GM12891 (cell line): ENCODE measurements around the gene KCNK17.

Experiments used
- DNase-seq: peaks from one replicate; pipeline ENCODE4 v3.0.0; 2011; ENCODE audit warnings: low spot score; ENCODE audit not compliant: insufficient read length
- FAIRE-seq: peaks from 2 replicates; lab custom pipeline; 2011; peaks lifted over from hg19 to GRCh38; lab: Jason Lieb, UNC
- PAX5 ChIP-seq: IDR thresholded peaks from 2 replicates; pipeline ENCODE4 v1.6.1; 2011; ENCODE audit warnings: low read length, moderate library complexity, mild to moderate bottlenecking; ENCODE audit not compliant: insufficient read depth, severe bottlenecking
- POLR2A ChIP-seq: IDR thresholded peaks from 2 replicates; pipeline ENCODE4 v1.6.1; 2011; ENCODE audit warnings: low read depth, low read length, control low read depth
- POLR2AphosphoS5 ChIP-seq: IDR thresholded peaks from 2 replicates; pipeline ENCODE4 v1.6.1; 2011; ENCODE audit warnings: low read depth, low read length, control low read depth
- POU2F2 ChIP-seq: IDR thresholded peaks from 2 replicates; pipeline ENCODE4 v1.6.1; 2011; ENCODE audit warnings: low read depth, mild to moderate bottlenecking, control low read depth, low read length, moderate library complexity
- SPI1 ChIP-seq: IDR thresholded peaks from 2 replicates; pipeline ENCODE4 v1.6.1; 2011; ENCODE audit warnings: low read depth, low read length, control low read depth
- TAF1 ChIP-seq: IDR thresholded peaks from 2 replicates; pipeline ENCODE4 v1.6.1; 2011; ENCODE audit warnings: low read depth, low read length, control low read depth

Gene KCNK17

DNA sequence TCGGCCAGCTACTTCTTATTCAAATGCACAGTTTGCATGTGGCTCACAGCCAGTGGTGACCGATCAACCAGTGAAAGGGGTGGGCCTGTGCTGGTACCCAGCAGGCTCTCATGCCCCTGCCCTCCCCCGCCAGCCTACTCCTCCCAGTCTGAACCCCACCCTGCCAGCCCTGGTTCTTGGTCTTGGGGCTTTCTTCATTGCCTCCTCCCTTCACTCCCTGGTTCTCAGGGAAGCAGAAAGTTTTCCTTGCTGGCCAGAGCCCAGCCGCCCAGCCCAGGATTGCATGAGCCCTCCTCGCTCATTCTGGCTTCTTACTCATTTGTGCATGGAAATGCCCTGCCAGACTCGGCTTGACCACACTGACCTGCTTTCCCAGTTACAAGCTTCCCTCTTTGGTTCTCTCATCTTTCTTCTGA lies 40.8 kb downstream of the KCNK17 start:
- DNase-seq (no peak), FAIRE-seq (no peak)
- TF ChIP-seq PAX5 (no peak), TAF1 (no peak), POLR2AphosphoS5 (no peak), POLR2A (no peak), POU2F2 (no peak), SPI1 (no peak)

DNA sequence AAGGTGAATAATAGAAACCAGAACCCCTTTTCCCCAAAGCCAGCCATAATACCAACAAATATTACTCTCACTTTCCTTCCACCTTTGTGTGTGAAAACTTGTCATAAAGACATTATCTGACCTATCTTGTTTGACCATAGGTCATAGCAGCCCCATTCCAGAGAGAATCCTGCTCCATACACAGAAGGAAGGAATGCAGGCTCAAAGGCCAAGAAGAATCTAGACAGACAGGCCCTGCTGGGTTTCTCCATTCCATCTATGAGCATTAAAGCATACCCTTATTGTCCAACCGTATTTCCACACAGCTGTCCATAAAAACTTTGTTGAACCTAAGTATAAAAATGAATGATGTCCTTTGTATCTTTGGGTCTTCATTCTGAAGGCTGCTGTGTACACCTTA lies 44.3 kb downstream of the KCNK17 start:
- TF ChIP-seq PAX5: no peak
- no peak for TF ChIP-seq POLR2A
- TF ChIP-seq SPI1: no peak
- no peak for TF ChIP-seq POU2F2
- TF ChIP-seq POLR2AphosphoS5: no peak
- TF ChIP-seq TAF1: no peak
- FAIRE-seq (no peak), DNase-seq (no peak)

DNA sequence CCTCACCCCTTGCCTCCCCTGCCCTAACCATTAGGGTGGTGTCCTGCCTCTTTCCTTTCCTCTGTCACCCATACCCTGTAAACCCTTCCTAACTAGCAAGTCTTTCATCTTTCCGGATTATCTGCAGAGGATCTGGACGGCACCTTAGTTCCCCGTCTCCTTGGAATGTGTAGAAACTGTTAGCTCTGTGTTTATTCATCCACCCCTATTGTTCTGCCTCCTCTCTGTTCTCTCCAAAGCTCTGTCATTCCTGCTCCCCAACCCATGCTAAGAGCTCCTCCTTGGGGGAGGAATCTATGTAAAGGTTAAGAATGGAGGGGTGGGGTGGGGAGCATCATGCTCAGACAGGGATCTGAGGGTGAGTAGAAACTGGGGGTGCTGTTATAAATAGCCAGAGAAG lies 45.5 kb downstream of the KCNK17 start:
- no peak for TF ChIP-seq SPI1
- no peak for TF ChIP-seq TAF1
- TF ChIP-seq POLR2A: no peak
- no peak for TF ChIP-seq POLR2AphosphoS5
- no peak for TF ChIP-seq POU2F2
- TF ChIP-seq PAX5: no peak
- DNase-seq (no peak), FAIRE-seq (no peak)

DNA sequence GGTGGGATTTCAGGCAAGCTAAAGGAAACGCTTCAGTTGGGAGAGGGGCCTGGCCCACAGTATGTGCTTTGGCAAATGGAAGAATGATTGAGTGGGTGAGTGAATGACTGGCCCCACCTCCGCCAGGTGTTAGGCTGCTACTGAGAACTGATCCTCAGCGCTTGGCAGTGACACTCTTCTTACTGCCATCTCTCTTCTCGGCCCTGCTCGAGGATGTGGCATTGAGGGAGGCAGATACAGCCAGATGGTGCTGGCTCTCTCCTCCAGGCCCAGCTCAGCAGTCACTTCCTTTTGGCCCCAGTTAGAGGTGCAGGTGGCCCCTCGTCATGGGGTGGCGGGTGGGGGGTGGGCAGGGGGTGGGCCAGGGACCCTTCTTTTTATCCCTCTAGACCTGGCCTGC lies 46.0 kb downstream of the KCNK17 start:
- no peak for TF ChIP-seq POU2F2
- TF ChIP-seq SPI1: no peak
- no peak for TF ChIP-seq POLR2A
- TF ChIP-seq TAF1: no peak
- no peak for TF ChIP-seq POLR2AphosphoS5
- TF ChIP-seq PAX5: no peak
- DNase-seq (no peak), FAIRE-seq (no peak)

DNA sequence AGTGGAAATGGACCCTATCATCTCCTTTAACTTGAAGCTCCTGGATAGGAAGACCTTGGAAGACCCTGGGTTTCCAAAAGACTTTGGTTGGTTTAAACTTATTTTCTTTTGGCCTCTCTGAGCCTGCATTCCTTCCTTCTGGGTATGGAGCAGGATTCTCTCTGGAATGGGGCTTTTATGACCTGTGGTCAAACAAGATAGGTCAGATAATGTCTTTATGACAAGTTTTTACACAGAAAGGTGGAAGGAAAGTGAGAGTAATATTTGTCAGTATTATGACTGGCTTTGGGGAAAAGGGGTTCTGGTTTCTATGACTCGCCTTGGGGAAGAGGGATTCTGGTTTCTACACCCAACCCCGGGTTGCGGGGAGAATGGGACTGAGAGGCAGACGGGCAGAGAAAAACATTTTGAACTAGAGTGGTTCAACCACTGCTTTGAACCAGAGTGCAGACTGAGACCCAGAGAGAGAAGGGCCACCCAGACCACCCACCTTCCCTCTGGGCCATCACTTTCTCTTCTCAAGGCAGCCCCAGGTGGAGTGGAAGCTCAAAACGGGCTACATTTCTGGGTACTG lies 47.4 kb downstream of the KCNK17 start:
- TF ChIP-seq POLR2AphosphoS5 (no peak), POLR2A (no peak), TAF1 (no peak), SPI1 (no peak), POU2F2 (no peak), PAX5 (no peak)
- no peak for FAIRE-seq
- no peak for DNase-seq

DNA sequence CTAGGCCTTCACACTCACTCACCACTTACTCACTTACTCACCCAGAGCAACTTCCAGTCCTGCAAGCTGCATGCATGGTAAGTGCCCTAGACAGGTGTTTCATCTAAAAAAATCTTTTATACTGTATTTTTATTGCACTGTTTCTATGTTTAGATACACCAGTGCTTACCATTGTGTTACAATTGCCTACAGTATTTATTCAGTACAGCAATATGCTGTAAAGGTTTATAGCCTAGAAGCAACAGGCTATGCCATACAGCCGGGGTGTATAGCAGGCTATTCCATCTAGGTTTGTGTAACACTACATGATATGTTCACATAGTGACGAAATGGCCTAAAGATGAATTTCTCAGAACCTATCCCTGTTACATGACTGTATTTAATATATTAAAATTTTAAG lies 47.8 kb downstream of the KCNK17 start:
- no peak for DNase-seq
- FAIRE-seq: no peak

DNA sequence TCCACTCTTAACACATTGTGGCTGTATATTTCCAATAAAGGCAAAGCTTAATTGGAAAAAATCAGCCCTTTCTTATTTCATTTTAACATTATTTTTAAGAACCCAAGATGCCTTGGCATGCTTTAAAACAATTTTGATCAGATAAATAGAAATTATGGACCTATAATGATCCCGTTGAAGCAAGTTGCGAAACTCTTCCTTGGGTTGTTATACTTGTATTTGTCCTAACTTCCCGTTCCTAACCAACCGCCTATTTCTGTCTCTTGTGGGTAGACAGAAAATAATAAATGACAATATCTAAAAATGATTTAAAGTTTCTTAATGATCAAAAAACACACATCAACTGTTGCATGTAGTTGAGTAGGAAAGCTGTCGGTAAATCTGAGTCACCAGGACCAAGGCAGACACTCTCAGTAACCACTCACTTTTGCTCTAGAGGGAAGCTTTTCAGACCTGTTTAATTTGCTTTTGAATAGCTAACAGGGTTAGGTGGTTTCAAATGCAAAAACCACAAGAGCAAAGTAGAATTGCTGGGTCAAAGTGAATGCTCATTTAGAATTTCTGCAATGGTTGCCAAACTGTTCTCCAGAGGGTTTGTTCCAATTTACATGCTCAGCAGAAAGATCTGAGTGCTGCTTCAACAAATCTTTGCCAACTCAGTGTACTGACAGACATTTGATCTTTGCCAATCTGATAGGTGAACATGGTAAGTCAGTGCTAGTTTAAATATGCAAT lies 50.7 kb downstream of the KCNK17 start:
- no peak for DNase-seq

More for the DNA sequence above, 47.8 kb downstream of the KCNK17 start:
- TF ChIP-seq TAF1 (no peak), PAX5 (no peak), POLR2A (no peak), SPI1 (no peak), POLR2AphosphoS5 (no peak), POU2F2 (no peak)

DNA sequence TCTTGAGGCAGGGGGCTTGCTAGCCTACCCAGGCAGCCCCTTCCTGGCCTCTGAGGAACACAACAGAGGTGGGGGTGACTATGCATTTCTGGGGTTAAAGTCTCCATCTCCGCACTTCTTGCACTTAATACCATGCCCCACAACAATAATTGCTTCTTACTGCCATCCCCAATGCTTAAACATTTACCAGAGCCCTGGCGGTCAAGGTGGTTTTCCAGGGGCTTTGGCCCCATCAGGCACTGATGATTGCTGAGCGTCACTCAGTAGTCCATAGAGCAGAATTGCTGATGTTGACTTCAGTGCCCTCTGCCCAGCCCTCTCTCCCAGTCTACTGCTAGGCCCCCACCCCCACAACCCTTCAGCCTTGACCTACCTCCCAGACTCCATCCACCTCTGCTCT lies 52.5 kb downstream of the KCNK17 start:
- TF ChIP-seq TAF1: no peak
- TF ChIP-seq POU2F2: no peak
- no peak for FAIRE-seq

More for the DNA sequence above, 50.7 kb downstream of the KCNK17 start:
- FAIRE-seq: no peak
- TF ChIP-seq PAX5 (no peak), POU2F2 (no peak), POLR2A (no peak), TAF1 (no peak), POLR2AphosphoS5 (no peak), SPI1 (no peak)

DNA sequence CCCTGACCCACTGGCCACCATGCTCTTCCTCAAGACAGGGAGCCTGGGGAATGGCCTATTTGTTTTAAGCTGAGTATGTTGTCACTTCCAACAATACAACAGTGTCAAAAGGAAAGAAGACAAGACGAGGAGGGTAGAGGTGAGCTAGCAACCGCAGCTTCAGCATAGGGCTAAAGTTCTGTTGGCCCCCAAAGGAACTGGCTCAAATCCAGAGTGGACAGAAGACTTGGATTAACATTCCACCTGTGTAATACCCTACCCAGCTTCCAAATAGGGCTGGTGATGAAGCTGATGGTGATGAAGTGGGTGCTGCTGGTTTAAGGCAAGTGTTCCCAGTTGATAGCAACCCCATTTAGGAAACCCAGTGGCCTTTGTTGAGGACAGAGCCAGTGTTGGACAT lies 53.3 kb downstream of the KCNK17 start:
- no peak for TF ChIP-seq SPI1
- DNase-seq (no peak), FAIRE-seq (no peak)

More for the DNA sequence above, 52.5 kb downstream of the KCNK17 start:
- DNase-seq: no peak

DNA sequence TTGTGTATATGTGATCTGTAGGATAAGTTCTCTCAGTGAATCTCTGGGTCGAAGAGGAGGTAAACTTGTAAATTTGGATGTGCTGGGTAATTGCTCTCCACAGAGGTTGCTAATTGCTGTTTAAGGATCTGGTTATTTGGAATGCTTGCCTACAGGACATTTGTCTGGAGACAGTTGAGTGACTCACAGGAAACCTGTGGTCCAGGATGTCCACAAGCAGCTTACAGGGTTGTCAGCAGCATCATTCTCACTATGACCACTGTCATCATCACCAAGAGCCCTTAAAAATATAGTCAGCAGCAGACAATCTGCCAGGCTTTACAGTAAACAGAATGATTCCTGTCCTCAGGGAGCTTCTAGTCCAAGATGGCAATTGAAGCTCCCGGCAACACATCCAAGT lies 53.8 kb downstream of the KCNK17 start:
- no peak for TF ChIP-seq TAF1
- no peak for TF ChIP-seq PAX5
- TF ChIP-seq POLR2A: no peak
- no peak for TF ChIP-seq SPI1
- no peak for TF ChIP-seq POLR2AphosphoS5
- no peak for TF ChIP-seq POU2F2
- DNase-seq (no peak), FAIRE-seq (no peak)
